ENCODE measurements around the gene MRGPRF.

The MRGPRF gene

DNA sequence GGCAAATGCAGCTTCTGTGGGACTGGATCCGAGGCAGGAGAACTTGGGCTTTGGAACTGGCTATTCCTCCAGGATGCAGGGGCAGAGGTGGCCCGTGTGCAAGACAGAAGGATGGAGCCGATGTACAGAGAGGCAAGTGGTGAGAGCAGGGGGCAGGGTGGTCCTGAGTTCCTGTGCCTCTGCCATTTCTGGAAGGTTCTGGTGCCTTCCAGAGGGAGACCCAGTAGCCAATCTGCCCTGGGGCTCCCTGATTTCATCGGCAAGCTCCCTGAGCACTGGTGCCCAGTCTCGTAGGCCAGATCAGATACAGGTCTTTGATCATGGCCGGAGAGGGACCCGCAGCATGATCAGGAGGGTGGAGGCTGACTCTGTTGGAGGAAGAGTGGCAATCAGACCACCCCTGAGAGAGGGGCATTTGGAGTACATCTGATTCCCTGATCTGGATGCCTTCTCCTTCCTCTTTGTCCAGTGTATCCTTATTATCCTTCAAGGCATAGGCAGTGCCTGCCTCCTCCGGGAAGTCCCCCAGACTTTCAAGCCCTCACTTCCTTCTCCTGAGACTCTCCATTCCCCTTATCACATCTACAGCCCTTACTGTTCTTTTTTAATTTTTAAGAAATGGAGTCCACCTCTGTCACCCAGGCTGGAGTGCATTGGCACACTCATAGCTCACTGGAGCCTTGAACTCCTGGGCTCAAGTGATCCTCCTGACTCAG is 42.0 kb downstream of the MRGPRF start:
- H3K4me3 ChIP-seq (ENCODE audit: low read depth, low read length), result no peak overlapping the region
- CTCF ChIA-PET, result interaction anchor here (0.5 to 0.6 kb wide), 2 partner anchors 16 to 892 kb away, joined by 3 read pairs; no protein-coding TSS in a partner anchor
- TF ChIP-seq ZNF623 (tag by site-specific recombination; IDR thresholded peaks at IDR 0.05) (no peak), ZNF23 (tag by site-specific recombination; IDR thresholded peaks at IDR 0.05; ENCODE audit: borderline replicate concordance) (no peak), ZNF626 (tag by site-specific recombination; IDR thresholded peaks at IDR 0.05) (no peak), KLF1 (tag by site-specific recombination; IDR thresholded peaks at IDR 0.05) (no peak), ZXDB (tag by site-specific recombination; IDR thresholded peaks at IDR 0.05) (no peak), ZNF394 (tag by site-specific recombination; IDR thresholded peaks at IDR 0.05; ENCODE audit: borderline replicate concordance) (no peak), ZNF747 (tag by site-specific recombination; IDR thresholded peaks at IDR 0.05) (no peak), ZBTB7A (tag by site-specific recombination; IDR thresholded peaks at IDR 0.05; ENCODE audit: low read depth) (no peak), ZNF16 (tag by site-specific recombination; IDR thresholded peaks at IDR 0.05; ENCODE audit: low read depth) (no peak), HOXC10 (CRISPR knock-in tag; IDR thresholded peaks at IDR 0.05) (no peak), ZNF248 (tag by site-specific recombination; IDR thresholded peaks at IDR 0.05) (no peak), ZNF19 (tag by site-specific recombination; IDR thresholded peaks at IDR 0.05; ENCODE audit: low read depth) (no peak), SP7 (tag by site-specific recombination; IDR thresholded peaks at IDR 0.05) (no peak), ZNF529 (tag by site-specific recombination; IDR thresholded peaks at IDR 0.05; ENCODE audit: insufficient replicate concordance) (no peak), ZNF692 (tag by site-specific recombination; IDR thresholded peaks at IDR 0.05) (no peak), GLI2 (tag by site-specific recombination; IDR thresholded peaks at IDR 0.05; ENCODE audit: borderline replicate concordance, low read depth) (no peak), ZNF610 (tag by site-specific recombination; IDR thresholded peaks at IDR 0.05; ENCODE audit: borderline replicate concordance) (no peak)
- TF ChIP-seq, protein P1, sequence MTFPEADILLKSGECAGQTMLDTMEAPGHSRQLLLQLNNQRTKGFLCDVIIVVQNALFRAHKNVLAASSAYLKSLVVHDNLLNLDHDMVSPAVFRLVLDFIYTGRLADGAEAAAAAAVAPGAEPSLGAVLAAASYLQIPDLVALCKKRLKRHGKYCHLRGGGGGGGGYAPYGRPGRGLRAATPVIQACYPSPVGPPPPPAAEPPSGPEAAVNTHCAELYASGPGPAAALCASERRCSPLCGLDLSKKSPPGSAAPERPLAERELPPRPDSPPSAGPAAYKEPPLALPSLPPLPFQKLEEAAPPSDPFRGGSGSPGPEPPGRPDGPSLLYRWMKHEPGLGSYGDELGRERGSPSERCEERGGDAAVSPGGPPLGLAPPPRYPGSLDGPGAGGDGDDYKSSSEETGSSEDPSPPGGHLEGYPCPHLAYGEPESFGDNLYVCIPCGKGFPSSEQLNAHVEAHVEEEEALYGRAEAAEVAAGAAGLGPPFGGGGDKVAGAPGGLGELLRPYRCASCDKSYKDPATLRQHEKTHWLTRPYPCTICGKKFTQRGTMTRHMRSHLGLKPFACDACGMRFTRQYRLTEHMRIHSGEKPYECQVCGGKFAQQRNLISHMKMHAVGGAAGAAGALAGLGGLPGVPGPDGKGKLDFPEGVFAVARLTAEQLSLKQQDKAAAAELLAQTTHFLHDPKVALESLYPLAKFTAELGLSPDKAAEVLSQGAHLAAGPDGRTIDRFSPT (tag by site-specific recombination; IDR thresholded peaks at IDR 0.05), result no peak
- H3K9me3 ChIP-seq (ENCODE audit: control insufficient read depth, insufficient read depth, low read depth, low read length), result no peaks in the 10 kb centered on the region
- no peaks in the 10 kb centered on the region for H3K36me3 ChIP-seq (ENCODE audit: control insufficient read depth in 2 of 2, insufficient read depth in 1 of 2, low read length in 2 of 2)
- POLR2A ChIA-PET, result no interaction called here
- H3K27ac ChIP-seq (ENCODE audit: extremely low read depth, low read depth, low read length), result no peak overlapping the region
- no peaks in the 10 kb centered on the region for H3K4me1 ChIP-seq (ENCODE audit: control insufficient read depth, insufficient read depth, low read length)

DNA sequence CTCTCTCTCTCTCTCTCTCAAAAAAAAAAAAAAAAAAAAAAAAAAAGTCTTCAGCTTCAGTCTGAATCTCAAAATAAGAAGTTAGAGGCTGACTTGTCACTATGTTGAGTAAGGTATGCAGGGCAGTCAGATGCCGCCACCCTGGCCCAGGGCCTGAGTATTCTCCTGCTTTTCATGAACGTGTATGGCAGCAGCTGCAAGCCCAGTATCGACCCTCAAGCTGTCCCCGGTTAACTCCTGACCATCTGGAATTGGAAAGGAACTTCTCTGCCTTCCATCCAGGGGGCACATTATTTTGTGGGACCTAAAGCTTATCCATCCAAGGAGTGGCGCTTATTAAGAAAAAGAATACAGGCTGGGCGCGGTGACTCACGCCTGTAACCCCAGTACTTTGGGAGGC is 43.7 kb downstream of the MRGPRF start:
- H3K4me1 ChIP-seq (ENCODE audit: control insufficient read depth, insufficient read depth, low read length), result no peaks in the 10 kb centered on the region
- H3K4me3 ChIP-seq (ENCODE audit: low read depth, low read length), result no peak overlapping the region
- H3K9me3 ChIP-seq (ENCODE audit: control insufficient read depth, insufficient read depth, low read depth, low read length), result no peaks in the 10 kb centered on the region
- no peak overlapping the region for H3K27ac ChIP-seq (ENCODE audit: extremely low read depth, low read depth, low read length)
- TF ChIP-seq FEZF1 (tag by site-specific recombination; IDR thresholded peaks at IDR 0.05) (no peak), KLF16 (tag by site-specific recombination; IDR thresholded peaks at IDR 0.05) (no peak), ZBTB17 (tag by site-specific recombination; IDR thresholded peaks at IDR 0.05) (no peak)
- POLR2A ChIA-PET, result interaction anchor here (0.6 kb wide), 1 partner anchor 879 kb away, joined by 3 read pairs; no protein-coding TSS in a partner anchor
- H3K36me3 ChIP-seq (ENCODE audit: control insufficient read depth in 2 of 2, insufficient read depth in 1 of 2, low read length in 2 of 2), result no peaks in the 10 kb centered on the region
- CTCF ChIA-PET, result interaction anchor here (0.7 kb wide), 3 partner anchors 123 to 286 kb away, joined by 3 to 4 read pairs (median 4); no protein-coding TSS in a partner anchor
